ENCODE results near the gene TUSC2. TPM values are rescaled to one million over a fixed set of nuclear protein-coding genes. Genes with fewer than 3 reads are reported as not detected.

Gene TUSC2
- total and polyA plus RNA-seq, 9 donors, result 12.8 to 19.2 (median 17.0) TPM

DNA sequence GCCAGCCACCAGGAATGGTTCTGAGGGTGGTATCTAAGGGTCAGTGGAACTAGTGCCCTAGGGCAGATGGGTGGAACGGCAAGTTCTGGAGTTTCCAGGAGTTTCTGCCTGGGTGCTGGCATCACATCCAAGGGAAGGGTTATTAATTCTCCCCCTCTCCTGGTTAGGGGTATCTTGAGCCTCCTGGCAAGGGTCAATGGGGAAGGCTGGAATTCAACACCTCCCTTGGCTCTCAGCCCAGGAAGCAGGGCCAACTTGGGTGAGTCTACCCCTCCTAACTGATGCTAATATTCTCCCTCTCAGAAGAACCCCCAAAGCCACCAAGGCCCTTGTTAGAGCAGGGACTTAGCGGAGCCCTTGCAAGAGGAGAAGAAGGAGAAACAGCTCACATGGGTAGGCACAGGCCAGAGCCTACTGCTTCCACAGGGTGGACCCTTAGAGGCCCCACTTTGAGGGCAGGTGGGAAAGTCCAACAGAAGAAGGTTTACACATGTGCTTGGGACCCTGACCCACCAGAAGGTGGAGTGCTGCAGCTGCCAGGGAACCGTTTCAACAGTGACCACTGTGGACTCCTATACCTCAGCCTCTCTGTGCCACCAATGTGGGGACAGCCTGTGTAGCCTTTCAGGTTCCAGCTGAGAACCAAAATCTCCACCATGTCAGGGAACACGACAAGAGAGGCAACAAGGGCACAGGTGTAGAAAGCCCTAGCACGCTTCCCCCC lies 28.0 kb upstream of the TUSC2 start:
- no peaks in the 10 kb centered on the region for H3K27me3 ChIP-seq (ENCODE audit: control insufficient read depth, insufficient read depth, low read length)
- peaks cover 47% of the 10 kb centered on the region for H3K4me1 ChIP-seq (ENCODE audit: control insufficient read depth, insufficient read depth, low read length)
- H3K27ac ChIP-seq (ENCODE audit: low read length), result no peak overlapping the region
- H3K4me3 ChIP-seq (ENCODE audit: low read length), result no peak overlapping the region
- H3K9me3 ChIP-seq (replicated peaks; ENCODE audit: control insufficient read depth, low read depth, low read length), result no peaks in the 10 kb centered on the region
- H3K36me3 ChIP-seq (ENCODE audit: control insufficient read depth, insufficient read depth, low read length), result peaks cover 68% of the 10 kb centered on the region
- no peak for DNase-seq
- 62% methylated on average over 4 of the region's 5 CpGs for WGBS (ENCODE audit: insufficient coverage)

DNA sequence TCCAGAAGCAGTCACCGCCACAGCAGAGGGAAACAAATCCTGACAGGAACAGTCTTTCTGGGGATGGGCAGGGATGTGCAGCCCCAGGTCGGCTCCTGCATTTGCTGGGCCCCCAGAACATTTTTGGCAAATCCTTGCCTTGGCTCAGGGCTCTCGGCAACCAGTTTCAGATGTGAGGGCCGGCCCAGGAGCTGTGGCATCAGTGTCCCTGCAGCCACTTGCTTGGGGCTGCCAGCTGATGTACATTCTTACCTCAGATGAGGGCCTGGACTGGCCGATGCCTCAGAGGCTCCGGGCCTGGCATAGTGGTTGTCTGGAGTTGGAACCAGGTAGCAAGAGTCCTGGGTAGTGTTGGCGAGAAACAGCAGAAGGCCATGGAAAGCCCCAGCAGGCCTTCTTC lies 26.8 kb upstream of the TUSC2 start:
- Histone ChIP-seq H3K36me3 (ENCODE audit: control insufficient read depth, insufficient read depth, low read length) (peaks cover 68% of the 10 kb centered on the region), H3K9me3 (replicated peaks; ENCODE audit: control insufficient read depth, low read depth, low read length) (no peaks in the 10 kb centered on the region), H3K27me3 (ENCODE audit: control insufficient read depth, insufficient read depth, low read length) (no peaks in the 10 kb centered on the region), H3K4me3 (ENCODE audit: low read length) (no peak overlapping the region), H3K4me1 (ENCODE audit: control insufficient read depth, insufficient read depth, low read length) (peaks cover 55% of the 10 kb centered on the region), H3K27ac (ENCODE audit: low read length) (no peak overlapping the region)
- 76% methylated on average over 4 of the region's 7 CpGs for WGBS (ENCODE audit: insufficient coverage)
- DNase-seq, result no peak

DNA sequence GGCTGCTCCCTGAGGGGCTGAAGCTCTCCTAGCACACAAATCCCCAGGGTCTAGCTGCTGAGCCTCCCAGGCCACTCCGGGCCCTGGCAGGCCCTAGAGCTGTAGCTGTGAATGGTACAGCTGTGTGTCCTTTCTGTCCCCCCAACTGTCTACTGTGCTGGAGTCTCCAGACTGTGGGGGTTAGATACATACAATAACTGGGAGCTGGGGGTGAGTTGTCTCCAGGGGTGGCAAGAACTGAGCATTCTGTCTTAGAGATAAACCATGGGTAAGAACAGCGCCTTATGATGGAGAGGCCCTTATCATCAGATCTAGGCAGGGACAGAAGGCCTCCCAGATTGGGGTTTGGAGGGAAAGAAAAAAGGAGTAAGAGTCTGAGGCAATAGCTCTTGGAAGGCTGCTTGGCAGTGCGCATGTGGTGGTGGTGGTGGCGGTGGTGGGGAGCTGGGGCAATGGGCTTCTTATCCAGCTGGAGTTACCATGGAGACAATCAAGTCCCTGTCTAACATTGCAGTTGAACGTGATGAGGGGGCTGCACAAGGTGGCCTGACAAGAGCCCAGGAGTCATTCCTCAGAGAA lies 26.3 kb upstream of the TUSC2 start:
- 85% methylated on average over 4 of the region's 5 CpGs for WGBS (ENCODE audit: insufficient coverage)
- H3K9me3 ChIP-seq (replicated peaks; ENCODE audit: control insufficient read depth, low read depth, low read length), result no peaks in the 10 kb centered on the region
- no peak for DNase-seq
- H3K4me3 ChIP-seq (ENCODE audit: low read length), result no peak overlapping the region
- H3K36me3 ChIP-seq (ENCODE audit: control insufficient read depth, insufficient read depth, low read length), result peaks cover 69% of the 10 kb centered on the region
- H3K27me3 ChIP-seq (ENCODE audit: control insufficient read depth, insufficient read depth, low read length), result no peaks in the 10 kb centered on the region
- H3K4me1 ChIP-seq (ENCODE audit: control insufficient read depth, insufficient read depth, low read length), result peaks cover 58% of the 10 kb centered on the region
- H3K27ac ChIP-seq (ENCODE audit: low read length), result no peak overlapping the region

DNA sequence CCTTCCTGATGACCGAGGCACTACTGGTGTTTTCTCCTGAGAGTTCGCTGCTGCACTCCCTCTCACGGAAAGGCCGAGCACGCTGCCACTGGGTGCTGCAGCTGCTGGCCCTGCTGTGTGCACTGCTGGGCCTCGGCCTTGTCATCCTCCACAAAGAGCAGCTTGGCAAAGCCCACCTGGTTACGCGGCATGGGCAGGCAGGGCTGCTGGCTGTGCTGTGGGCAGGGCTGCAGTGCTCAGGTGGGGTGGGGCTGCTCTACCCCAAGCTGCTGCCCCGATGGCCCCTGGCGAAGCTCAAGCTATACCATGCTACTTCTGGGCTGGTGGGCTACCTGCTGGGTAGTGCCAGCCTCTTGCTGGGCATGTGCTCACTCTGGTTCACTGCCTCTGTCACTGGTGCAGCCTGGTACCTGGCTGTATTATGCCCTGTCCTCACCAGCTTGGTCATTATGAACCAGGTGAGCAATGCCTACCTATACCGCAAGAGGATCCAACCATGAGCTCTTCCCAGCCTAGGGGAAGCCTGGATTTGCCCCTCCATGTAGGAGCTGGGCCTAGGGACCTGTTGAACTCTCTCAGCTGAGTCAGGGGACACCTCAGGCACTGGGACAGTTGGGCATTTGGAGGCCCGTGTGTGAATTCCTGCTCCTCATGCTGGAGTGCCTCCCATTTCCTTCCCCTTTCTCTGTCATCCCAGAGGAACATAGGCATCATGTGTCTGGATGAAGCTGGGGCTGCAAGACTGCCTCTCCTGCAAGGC lies 25.4 kb upstream of the TUSC2 start:
- peaks cover 74% of the 10 kb centered on the region for H3K36me3 ChIP-seq (ENCODE audit: control insufficient read depth, insufficient read depth, low read length)
- H3K4me1 ChIP-seq (ENCODE audit: control insufficient read depth, insufficient read depth, low read length), result peaks cover 59% of the 10 kb centered on the region
- H3K9me3 ChIP-seq (replicated peaks; ENCODE audit: control insufficient read depth, low read depth, low read length), result no peaks in the 10 kb centered on the region
- no peaks in the 10 kb centered on the region for H3K27me3 ChIP-seq (ENCODE audit: control insufficient read depth, insufficient read depth, low read length)
- no peak overlapping the region for H3K4me3 ChIP-seq (ENCODE audit: low read length)
- no peak overlapping the region for H3K27ac ChIP-seq (ENCODE audit: low read length)
- WGBS (ENCODE audit: insufficient coverage), result 81% methylated on average over 10 of the region's 12 CpGs
- DNase-seq, result no peak

DNA sequence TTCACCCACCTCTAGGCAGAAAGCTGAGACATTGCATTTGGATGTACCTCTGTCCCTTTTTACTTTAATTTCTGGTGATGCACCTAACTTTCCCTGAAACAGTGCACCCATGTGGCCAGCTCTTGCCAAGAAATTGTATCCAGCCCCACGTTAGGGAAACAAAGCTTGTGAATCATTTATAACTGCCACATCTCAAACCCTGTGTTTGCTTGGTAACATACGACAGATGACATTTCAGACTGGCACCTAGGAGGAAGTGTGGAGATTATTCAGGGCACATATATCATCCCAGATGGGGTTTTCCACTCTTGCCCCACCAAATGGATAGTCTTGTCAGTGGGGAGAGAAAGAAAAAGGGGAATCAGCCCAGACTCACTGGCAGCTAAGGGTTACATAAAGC lies 24.8 kb upstream of the TUSC2 start:
- WGBS (ENCODE audit: insufficient coverage), result no CpG with 5 or more reads among the region's 2 CpGs
- no peak for DNase-seq
- Histone ChIP-seq H3K27ac (ENCODE audit: low read length) (no peak overlapping the region), H3K4me1 (ENCODE audit: control insufficient read depth, insufficient read depth, low read length) (peaks cover 55% of the 10 kb centered on the region), H3K27me3 (ENCODE audit: control insufficient read depth, insufficient read depth, low read length) (no peaks in the 10 kb centered on the region), H3K36me3 (ENCODE audit: control insufficient read depth, insufficient read depth, low read length) (peaks cover 74% of the 10 kb centered on the region), H3K4me3 (ENCODE audit: low read length) (no peak overlapping the region), H3K9me3 (replicated peaks; ENCODE audit: control insufficient read depth, low read depth, low read length) (no peaks in the 10 kb centered on the region)

DNA sequence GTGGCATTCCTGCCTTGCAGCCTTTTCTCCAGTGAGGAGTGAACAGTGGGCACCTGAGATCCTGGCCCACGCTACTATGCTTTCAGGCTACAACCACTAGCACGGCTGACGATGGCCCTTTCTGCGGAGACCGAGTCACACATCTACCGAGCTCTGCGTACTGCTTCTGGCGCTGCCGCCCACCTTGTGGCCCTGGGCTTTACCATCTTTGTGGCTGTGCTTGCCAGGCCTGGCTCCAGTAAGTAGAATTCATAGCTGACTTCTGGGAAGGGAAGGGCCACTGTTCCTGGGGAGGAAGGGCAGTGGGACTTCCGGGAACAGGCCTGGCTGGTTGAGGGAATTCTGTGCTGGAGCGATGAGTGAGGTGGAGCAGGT lies 23.3 kb upstream of the TUSC2 start:
- Histone ChIP-seq H3K9me3 (replicated peaks; ENCODE audit: control insufficient read depth, low read depth, low read length) (no peaks in the 10 kb centered on the region), H3K27ac (ENCODE audit: low read length) (peak overlapping the region; percentile 92), H3K4me1 (ENCODE audit: control insufficient read depth, insufficient read depth, low read length) (peaks cover 41% of the 10 kb centered on the region), H3K4me3 (ENCODE audit: low read length) (peak overlapping the region; percentile 83), H3K36me3 (ENCODE audit: control insufficient read depth, insufficient read depth, low read length) (peaks cover 62% of the 10 kb centered on the region), H3K27me3 (ENCODE audit: control insufficient read depth, insufficient read depth, low read length) (no peaks in the 10 kb centered on the region)
- no peak for DNase-seq
- WGBS (ENCODE audit: insufficient coverage), result 49% methylated on average over 5 of the region's 11 CpGs

DNA sequence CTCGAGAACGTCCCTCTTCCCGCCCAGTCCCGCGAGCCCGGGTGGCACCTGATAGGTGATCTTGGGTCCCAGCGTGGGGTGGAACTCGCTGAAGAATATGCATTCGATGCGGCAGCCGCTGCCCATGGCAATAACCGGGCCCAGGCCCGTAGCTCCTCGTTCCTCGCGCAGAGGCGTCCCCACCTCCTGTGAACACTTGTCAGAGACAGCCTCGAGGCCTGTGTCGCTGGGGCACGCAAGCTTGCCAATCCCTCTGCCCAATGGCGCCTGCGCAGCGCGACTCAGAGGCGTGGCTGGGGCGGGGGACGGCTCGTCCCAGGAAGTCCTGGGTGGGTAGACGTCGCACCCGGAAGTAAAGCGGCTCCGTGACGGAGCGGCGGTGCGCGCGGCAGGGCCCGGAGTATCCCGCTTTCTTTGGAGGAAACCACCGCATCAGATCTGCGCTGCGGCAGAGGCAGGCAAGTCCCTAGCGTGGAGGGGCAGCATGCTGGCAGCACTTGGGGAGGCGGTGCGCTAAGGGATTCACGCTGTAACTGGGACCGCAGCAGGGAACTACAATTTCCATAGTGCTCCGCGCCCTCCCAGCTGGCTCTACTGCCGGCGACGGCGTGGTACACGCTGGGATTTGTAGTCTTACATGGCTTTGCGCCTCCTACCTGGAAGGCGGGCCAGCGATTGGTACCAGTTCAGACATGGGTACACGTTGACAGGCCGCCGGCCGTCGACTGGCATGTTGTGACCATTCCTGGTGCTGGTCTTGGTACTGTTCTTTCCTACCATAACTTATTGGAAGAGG lies 22.7 kb upstream of the TUSC2 start, which contains the start of the genes CYB561D2 and NPRL2:
Gene CYB561D2 (plus strand): TSS at position 336 of the 796 bp plus-strand sequence. CDS start 572 bp downstream, outside the sequence.
Gene NPRL2 (minus strand): TSS at position 249 of the 796 bp plus-strand sequence. CDS start 123 bp downstream, at position 126.
- Histone ChIP-seq H3K4me3 (ENCODE audit: low read length) (peak within 1 kb of the TSS; percentile 83), H3K27me3 (ENCODE audit: control insufficient read depth, insufficient read depth, low read length) (peaks cover 2% of the 10 kb centered on the region), H3K27ac (ENCODE audit: low read length) (peak within 1 kb of the TSS; percentile 92), H3K4me1 (ENCODE audit: control insufficient read depth, insufficient read depth, low read length) (peaks cover 38% of the 10 kb centered on the region), H3K36me3 (ENCODE audit: control insufficient read depth, insufficient read depth, low read length) (peaks cover 56% of the 10 kb centered on the region), H3K9me3 (replicated peaks; ENCODE audit: control insufficient read depth, low read depth, low read length) (no peaks in the 10 kb centered on the region)
- DNase-seq, result peak; percentile 97
- under 1% methylated on average over 64 of the region's 64 CpGs for WGBS (ENCODE audit: insufficient coverage)

DNA sequence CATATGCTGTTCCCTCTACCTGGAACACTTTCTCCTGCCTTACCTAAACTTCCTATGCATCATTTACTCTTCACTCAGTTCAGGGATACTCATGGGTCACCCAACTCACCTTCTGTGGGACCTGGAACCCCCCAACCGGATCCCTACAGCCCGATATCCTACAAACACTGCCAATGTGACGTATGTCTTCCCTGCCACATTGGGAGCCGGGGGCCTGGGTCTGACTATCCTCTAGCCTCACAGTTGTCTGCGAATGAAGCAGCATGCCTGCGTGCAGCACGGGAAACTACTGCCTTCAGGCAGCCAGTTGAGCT lies 22.1 kb upstream of the TUSC2 start:
- peaks cover 51% of the 10 kb centered on the region for H3K36me3 ChIP-seq (ENCODE audit: control insufficient read depth, insufficient read depth, low read length)
- H3K4me1 ChIP-seq (ENCODE audit: control insufficient read depth, insufficient read depth, low read length), result peaks cover 38% of the 10 kb centered on the region
- peak overlapping the region; percentile 83 for H3K4me3 ChIP-seq (ENCODE audit: low read length)
- H3K27me3 ChIP-seq (ENCODE audit: control insufficient read depth, insufficient read depth, low read length), result peaks cover 5% of the 10 kb centered on the region
- H3K27ac ChIP-seq (ENCODE audit: low read length), result peak overlapping the region; percentile 92
- no peaks in the 10 kb centered on the region for H3K9me3 ChIP-seq (replicated peaks; ENCODE audit: control insufficient read depth, low read depth, low read length)
- no peak for DNase-seq
- 12% methylated on average over 7 of the region's 7 CpGs for WGBS (ENCODE audit: insufficient coverage)

DNA sequence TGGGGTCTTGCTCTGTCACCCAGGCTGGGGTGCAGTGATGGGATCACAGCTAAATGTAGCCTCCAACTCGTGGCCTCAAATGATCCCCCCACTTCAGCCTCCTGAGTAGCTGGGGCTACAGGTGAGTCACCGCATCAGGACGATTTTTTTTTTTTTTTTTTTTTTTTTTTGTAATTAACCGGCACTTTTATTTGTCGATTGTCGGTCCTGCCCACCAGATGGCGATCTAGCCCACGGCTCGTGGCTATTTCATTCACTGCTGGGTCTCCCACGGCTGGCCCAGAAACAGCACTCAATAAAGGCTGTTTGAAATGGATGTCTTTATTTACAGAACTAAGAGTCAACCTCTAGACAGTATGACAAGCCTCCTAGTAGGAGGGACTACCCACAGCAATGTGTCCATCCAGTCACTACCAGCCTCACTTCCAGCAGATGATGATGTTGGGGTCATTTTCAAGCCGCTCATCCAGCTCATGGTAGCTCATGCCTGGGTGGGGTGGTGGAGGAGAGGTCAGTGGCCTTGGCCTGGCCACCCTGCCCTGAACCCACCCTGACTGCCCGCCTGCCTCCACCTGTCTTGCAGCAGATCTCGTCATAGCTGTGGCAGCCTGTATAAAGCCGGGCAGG lies 19.3 kb upstream of the TUSC2 start:
- Histone ChIP-seq H3K27ac (ENCODE audit: low read length) (no peak overlapping the region), H3K27me3 (ENCODE audit: control insufficient read depth, insufficient read depth, low read length) (peaks cover 5% of the 10 kb centered on the region), H3K36me3 (ENCODE audit: control insufficient read depth, insufficient read depth, low read length) (peaks cover 25% of the 10 kb centered on the region), H3K4me1 (ENCODE audit: control insufficient read depth, insufficient read depth, low read length) (peaks cover 42% of the 10 kb centered on the region), H3K4me3 (ENCODE audit: low read length) (no peak overlapping the region), H3K9me3 (replicated peaks; ENCODE audit: control insufficient read depth, low read depth, low read length) (no peaks in the 10 kb centered on the region)
- 62% methylated on average over 4 of the region's 14 CpGs for WGBS (ENCODE audit: insufficient coverage)
- peak; percentile 82 for DNase-seq
